Spinal cord (tissue), 10 donors: ENCODE data around the gene RNASE4. TPM values are rescaled to one million over a fixed set of nuclear protein-coding genes. Genes with fewer than 3 reads are reported as not detected.
A peak's percentile ranks its signal among the peaks of the same experiment; 100 is the strongest.

ENCODE experiments used
- DNase-seq, 6 donors: peaks; one replicate each; pipeline versions ENCODE4 v3.0.0 to v3.0.0-alpha.2; 2013 to 2015; ENCODE audit warnings: low spot score in 6 of 6, low read depth in 4 of 6
- H3K27ac ChIP-seq: one replicate; pipeline ENCODE4 v1.5.1; 2013; ENCODE audit warnings: low read depth, low read length, control low read depth
- H3K27me3 ChIP-seq: one replicate; pipeline ENCODE4 v1.6.1; 2013; ENCODE audit warnings: low read length; ENCODE audit not compliant: control insufficient read depth, insufficient read depth
- H3K36me3 ChIP-seq: one replicate; pipeline ENCODE4 v1.6.1; 2013; ENCODE audit warnings: low read length; ENCODE audit not compliant: control insufficient read depth, insufficient read depth
- H3K4me1 ChIP-seq: one replicate; pipeline ENCODE4 v1.6.1; 2013; ENCODE audit warnings: low read length; ENCODE audit not compliant: control insufficient read depth, insufficient read depth
- H3K4me3 ChIP-seq: one replicate; pipeline ENCODE4 v1.5.1; 2013; ENCODE audit warnings: low read depth, low read length, control low read depth
- H3K9me3 ChIP-seq: one replicate; pipeline ENCODE4 v1.6.1; 2013; ENCODE audit warnings: low read length; ENCODE audit not compliant: control insufficient read depth, insufficient read depth
- WGBS: methylation state at CpG from one replicate; pipeline ENCODE4 v1.1.5; 2013; ENCODE audit warnings: missing lambda C conversion rate; ENCODE audit not compliant: insufficient coverage; 5-methylcytosine and 5-hydroxymethylcytosine counted together
- polyA plus RNA-seq, 2 donors: library from polyadenylated mRNA; unstranded; fragments of 120-200 nt; gene quantifications; one replicate each; pipeline ENCODE4 v1.2.1, GENCODE V29; 2013; ENCODE audit not compliant: insufficient read length in 2 of 2
- total RNA-seq, 2 donors: library from RNA; depleted of rRNA in 1 of 2; stranded (reverse); fragments of 120-200 nt in 1 of 2; fragments of >200 nt in 1 of 2; gene quantifications; one replicate each; pipeline versions ENCODE4 v1.2.3 to v1.2.4, GENCODE V29; 2013 to 2014
- donor health status: healthy.

RNASE4 gene
- total and polyA plus RNA-seq, 4 donors: 0.48 to 13.8 (median 6.6) TPM

DNA sequence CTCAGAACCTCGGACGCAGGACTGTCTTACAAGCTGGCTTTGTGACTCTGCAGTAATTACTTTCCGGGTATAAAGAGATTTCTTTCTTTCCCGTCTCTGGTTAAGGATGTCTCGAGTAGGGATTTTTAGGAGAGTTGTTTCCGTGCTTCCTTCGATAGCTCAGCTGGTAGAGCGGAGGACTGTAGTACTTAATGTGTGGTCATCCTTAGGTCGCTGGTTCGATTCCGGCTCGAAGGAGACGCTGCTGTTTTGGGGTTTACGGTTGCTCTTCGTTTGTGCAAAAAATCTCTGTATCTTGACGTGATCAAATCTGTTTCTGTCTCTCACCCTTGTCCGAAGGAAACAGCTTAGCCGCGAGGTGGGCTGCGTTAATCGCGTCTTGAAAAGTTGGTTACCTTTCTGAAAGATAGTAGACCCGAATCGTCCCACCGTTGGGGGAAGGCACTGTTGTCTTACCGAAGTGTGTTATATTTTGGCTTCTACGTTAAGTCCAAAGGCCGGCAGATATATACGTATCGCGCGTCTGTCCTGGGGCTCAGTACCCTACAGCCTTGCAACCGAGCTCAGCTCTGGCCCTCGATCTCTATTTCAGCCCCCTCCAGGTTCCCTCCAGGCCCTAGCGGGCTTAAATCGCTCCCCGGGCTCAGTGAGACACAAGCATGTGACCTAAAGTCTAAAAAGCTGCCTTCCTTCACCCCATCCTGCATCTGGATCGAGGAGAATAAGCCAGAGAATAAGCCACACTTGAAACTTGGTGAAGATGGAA lies 1.1 kb upstream of the RNASE4 start:
- H3K4me1 ChIP-seq: peaks cover 30% of the 10 kb centered on the region
- H3K4me3 ChIP-seq: peak overlapping the region; percentile 99
- under 1% methylated on average over 35 of the region's 38 CpGs for WGBS
- DNase-seq: peak; percentile 79 to 98 (median 86)
- no peaks in the 10 kb centered on the region for H3K36me3 ChIP-seq
- H3K9me3 ChIP-seq: no peaks in the 10 kb centered on the region
- no peaks in the 10 kb centered on the region for H3K27me3 ChIP-seq
- H3K27ac ChIP-seq: peak overlapping the region; percentile 100

DNA sequence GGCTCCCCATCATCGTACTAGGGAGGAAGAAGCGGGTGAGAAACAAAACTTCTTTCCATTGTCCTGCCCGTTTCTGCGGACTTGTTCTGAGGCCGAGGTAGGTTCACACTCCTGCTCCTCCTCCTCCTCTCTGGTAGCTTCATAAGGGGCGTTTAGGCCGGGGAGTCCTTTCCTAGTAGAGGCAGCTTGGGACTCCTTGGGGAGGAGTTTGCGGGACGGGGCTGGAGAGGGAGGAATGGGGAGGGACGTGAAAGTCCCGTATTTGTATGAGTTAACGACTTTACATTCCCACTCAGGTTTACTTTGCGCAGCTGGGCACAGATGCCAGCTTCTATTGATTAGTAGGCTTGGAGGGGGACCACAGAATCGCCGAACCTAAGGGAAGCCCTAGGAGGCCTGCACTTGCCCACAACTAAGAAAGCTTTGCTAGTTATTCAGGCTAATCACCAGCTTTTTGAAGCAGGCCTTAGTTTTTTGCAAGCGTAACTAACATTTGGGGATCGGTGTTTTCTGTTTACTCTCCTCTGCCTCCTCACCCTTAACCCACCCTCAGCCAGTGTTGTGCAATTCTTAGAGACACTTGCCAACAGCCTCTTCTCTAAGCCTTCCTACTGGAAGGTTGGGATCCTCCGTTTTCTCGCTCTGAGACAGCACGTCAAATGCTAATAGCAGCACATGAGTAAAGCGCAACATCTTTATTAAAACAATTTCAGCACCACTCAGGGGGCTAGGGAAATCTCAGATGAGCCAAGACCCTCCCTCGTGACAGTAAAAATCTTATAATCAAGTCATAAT lies 499 bp downstream of the RNASE4 start:
- no peaks in the 10 kb centered on the region for H3K36me3 ChIP-seq
- no peaks in the 10 kb centered on the region for H3K27me3 ChIP-seq
- WGBS: 9% methylated on average over 12 of the region's 22 CpGs
- H3K9me3 ChIP-seq: no peaks in the 10 kb centered on the region
- H3K4me1 ChIP-seq: peaks cover 30% of the 10 kb centered on the region
- DNase-seq: no peak
- peak overlapping the region; percentile 100 for H3K27ac ChIP-seq
- H3K4me3 ChIP-seq: peak overlapping the region; percentile 99

DNA sequence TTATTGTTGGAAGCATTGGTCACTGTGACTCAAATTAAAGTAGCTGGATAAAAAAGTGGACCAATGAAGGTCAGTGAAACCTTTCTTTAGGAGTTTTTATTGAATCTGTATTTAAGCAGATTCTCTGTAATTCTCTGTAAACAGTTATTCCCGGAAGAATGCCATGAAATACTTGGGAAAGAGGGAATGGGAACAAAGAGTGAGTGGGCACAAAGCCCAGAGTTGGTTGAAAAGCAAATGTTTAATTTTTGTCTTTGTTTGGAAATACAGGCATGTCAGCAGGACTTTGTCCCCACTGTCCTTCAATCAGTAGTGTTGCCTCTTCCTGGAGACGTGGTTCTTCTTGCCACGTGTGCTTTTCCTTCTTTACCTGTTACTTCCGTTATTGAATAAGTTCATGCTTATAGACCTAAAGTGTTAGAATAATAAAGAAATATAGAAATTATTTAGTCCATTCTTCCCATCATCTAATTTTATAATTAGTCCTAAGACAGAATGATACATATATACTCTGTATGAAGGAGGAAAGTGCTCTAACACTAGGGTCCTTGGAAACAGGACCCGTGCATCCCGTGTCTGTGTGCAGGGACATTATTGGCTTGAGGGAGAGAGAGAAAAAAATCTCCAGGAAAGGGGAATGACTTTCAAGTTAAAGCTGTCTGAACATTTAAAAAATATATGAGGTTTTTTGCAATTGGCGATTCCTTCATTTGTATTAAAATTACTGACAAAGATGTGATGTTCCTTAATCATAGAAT lies 2.2 kb downstream of the RNASE4 start:
- no peak overlapping the region for H3K27ac ChIP-seq
- DNase-seq: no peak
- H3K36me3 ChIP-seq: no peaks in the 10 kb centered on the region
- H3K9me3 ChIP-seq: no peaks in the 10 kb centered on the region
- WGBS: 56% methylated on average over 1 of the region's 7 CpGs
- no peaks in the 10 kb centered on the region for H3K27me3 ChIP-seq
- peaks cover 22% of the 10 kb centered on the region for H3K4me1 ChIP-seq
- H3K4me3 ChIP-seq: no peak overlapping the region

DNA sequence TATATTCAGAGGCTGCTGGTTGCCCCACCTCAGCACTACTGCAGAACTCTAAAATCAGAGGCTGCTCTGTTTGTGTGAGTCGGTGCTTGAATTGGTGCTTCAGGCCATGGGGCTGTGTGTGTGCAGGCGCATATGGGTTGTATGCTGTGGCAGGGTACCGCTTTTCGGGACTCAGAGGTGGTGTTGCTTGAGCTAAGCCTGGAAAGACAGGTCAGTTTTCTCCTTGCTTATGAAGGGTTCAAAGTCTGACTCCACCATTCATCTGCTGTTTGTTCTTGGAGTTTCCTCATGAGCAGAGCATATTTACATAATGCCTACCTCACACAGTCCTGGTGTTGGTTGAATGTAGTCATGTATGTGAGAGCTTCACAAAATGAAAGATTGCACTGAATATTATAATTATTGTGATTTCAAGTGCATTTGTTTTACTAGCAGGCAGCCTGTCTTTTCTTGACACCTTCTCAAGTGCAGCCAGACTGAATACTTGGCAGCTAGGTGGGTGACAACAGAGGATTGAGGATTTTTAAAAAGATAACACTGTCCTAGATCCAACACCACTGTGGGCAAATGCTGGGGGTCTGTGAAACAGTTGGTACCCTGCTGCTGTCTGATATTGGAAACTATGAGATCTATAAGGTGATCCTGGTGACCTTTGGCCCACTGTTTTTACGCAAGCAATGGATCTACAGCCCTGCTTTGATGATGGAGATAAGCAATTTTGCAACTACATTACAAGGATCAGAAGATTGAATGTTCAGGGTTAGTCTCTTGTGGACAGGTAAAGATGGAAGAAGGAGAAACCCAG lies 3.2 kb downstream of the RNASE4 start:
- Histone ChIP-seq H3K36me3 (no peaks in the 10 kb centered on the region), H3K9me3 (no peaks in the 10 kb centered on the region), H3K4me1 (peaks cover 13% of the 10 kb centered on the region), H3K4me3 (no peak overlapping the region), H3K27ac (no peak overlapping the region), H3K27me3 (no peaks in the 10 kb centered on the region)
- WGBS: 88% methylated on average over 5 of the region's 5 CpGs
- no peak for DNase-seq

DNA sequence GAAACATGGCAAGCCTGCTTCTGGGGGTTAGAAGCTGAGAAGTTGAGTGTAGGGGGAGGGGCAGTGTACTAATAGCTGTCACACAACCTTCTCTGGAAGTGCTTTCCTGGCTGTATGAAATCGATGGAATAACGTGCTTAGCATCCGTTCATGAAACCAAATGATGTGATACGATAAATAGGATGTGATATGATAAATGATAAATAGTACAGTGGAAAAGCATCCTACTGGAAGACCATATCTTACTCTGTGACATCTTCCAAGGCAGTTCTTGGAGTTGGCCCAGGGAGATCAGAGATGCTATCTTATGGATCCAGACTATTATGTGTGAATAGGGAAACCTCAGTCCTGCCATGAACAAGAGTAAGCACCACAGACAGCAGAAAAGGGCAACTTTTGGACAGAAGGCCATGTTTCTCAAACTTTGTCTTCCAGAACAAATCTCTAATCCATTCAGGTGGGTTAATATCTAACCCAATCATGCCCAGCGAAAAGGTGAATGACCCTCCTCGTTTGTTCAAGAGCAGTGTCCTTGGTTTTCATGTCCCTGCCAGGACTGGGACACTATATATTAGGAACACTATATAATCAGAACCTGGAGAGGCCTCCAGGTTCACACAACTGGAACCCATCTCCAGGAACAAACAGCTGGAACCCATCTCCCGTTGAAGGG lies 3.9 kb downstream of the RNASE4 start, which contains the start of gene ANG:
ANG (plus strand) TSS at position 598 of the 673 bp plus-strand sequence. CDS start 4,801 bp downstream, outside the sequence.
- H3K4me1 ChIP-seq: peaks cover 13% of the 10 kb centered on the region
- no peaks in the 10 kb centered on the region for H3K36me3 ChIP-seq
- WGBS: 100% methylated on average over 3 of the region's 7 CpGs

DNA sequence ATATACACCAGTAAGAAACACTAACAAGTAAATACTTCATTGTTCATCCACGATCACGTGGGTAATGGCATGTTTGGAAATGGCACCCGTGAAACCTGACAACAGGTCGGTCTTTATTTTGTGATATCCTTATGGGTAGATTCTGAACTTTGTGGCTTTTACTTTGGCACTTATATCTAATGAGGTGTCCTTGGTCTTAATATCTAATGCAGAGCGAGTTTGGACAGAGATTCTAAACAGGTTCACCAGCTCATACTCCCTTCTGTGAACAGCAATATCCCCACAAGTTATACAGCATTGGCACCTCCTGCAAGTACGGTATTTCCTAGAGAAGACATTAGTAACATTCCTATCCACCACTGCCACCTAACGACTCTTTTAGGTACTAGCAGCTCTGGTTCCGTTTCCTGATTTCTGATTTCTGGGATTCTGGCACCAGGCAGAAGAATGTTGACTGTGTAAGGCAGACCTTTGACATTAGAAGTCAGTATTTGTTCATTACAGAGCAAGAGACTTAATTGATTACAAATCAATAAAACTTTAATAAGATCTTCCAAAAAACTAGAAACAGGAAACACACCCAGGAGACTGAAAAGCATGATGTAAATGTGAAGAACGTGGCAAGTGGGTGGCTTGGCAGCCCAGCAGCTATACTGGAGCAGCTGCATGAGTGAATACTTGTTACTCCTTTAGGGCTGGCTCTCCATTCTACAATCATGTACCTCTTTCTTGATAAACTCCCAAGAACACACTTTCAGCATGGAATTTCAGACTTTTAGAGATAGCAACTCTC lies 6.7 kb downstream of the RNASE4 start:
- Histone ChIP-seq H3K9me3 (no peaks in the 10 kb centered on the region), H3K27ac (no peak overlapping the region), H3K36me3 (no peaks in the 10 kb centered on the region), H3K4me3 (no peak overlapping the region), H3K27me3 (no peaks in the 10 kb centered on the region), H3K4me1 (no peaks in the 10 kb centered on the region)
- WGBS: 0% methylated on average over 1 of the region's 9 CpGs
- DNase-seq: peak; percentile 57 to 94 (median 72)

More for the DNA sequence above, 3.9 kb downstream of the RNASE4 start, which contains the start of gene ANG:
- no peak within 1 kb of the TSS for H3K4me3 ChIP-seq
- H3K27ac ChIP-seq: no peak within 1 kb of the TSS
- H3K9me3 ChIP-seq: no peaks in the 10 kb centered on the region
- no peaks in the 10 kb centered on the region for H3K27me3 ChIP-seq
- no peak for DNase-seq

DNA sequence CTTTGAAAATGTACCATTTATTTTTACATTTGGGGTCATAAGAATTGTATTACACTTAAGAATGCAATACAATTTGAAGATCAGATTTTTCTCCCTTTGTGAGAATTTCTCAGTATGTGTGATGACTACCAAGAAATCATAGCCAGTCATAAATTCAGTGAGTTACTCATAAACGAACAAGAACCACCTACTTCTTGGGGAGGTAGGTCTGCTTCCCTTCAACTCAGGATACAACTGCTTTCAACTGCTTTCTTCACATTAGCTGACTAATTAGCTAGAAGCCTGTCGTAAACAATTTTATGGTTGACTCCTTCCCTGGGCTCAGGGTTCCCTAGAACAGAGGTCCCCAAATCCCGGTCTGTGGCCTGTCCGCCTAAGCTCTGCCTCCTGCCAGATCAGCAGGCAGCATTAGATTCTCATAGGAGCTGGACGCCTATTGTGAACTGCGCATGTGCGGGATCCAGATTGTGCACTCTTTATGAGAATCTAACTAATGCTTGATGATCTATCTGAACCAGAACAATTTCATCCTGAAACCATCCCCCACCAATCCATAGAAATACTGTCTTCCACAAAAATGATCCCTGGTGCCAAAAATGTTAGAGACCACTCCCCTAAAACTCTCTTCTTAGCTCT lies 7.9 kb downstream of the RNASE4 start:
- WGBS: 72% methylated on average over 7 of the region's 7 CpGs
- DNase-seq: no peak
- no peak overlapping the region for H3K4me3 ChIP-seq
- H3K27ac ChIP-seq: no peak overlapping the region
- H3K27me3 ChIP-seq: no peaks in the 10 kb centered on the region
- no peaks in the 10 kb centered on the region for H3K36me3 ChIP-seq
- H3K4me1 ChIP-seq: no peaks in the 10 kb centered on the region
- H3K9me3 ChIP-seq: no peaks in the 10 kb centered on the region

DNA sequence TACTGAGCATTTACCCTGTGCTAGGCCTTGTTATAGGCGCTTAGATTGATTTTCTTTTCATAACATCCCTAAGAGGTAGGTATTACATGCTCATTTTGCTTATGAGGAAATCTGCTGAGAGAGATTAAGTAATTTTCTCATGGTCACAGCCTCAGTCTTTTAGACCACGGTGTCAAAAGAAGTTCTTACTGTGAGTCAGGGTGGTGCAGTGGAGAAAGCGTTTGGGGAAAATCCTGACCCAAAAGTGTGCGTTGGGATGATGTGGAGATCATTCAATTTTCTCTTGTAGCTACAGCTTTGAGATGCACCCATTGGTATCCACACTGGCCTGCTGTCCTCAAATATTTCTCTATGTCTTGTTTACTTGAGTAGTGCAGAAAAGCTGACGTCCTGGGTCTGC lies 12.4 kb downstream of the RNASE4 start:
- Histone ChIP-seq H3K27ac (no peak overlapping the region), H3K4me3 (no peak overlapping the region), H3K36me3 (no peaks in the 10 kb centered on the region), H3K27me3 (no peaks in the 10 kb centered on the region), H3K4me1 (no peaks in the 10 kb centered on the region), H3K9me3 (no peaks in the 10 kb centered on the region)
- WGBS: 96% methylated on average over 3 of the region's 5 CpGs
- DNase-seq: no peak
